DMS114 treated with DMSO at 0.1 percent for 48 hours (cell line): ENCODE data around the gene MTRFR.
A peak's percentile ranks its signal among the peaks of the same experiment; 100 is the strongest.
"Not testable (repeated sequence)": the region's sequence is repeated elsewhere in the genome, so short reads cannot be mapped to it uniquely, and the experiment has no call there.

Experiments
- DNase-seq: peaks from one replicate; lab custom pipeline; 2025; ENCODE audit not compliant: unreplicated experiment; lab: John Stamatoyannopoulos, UW

The MTRFR gene

DNA sequence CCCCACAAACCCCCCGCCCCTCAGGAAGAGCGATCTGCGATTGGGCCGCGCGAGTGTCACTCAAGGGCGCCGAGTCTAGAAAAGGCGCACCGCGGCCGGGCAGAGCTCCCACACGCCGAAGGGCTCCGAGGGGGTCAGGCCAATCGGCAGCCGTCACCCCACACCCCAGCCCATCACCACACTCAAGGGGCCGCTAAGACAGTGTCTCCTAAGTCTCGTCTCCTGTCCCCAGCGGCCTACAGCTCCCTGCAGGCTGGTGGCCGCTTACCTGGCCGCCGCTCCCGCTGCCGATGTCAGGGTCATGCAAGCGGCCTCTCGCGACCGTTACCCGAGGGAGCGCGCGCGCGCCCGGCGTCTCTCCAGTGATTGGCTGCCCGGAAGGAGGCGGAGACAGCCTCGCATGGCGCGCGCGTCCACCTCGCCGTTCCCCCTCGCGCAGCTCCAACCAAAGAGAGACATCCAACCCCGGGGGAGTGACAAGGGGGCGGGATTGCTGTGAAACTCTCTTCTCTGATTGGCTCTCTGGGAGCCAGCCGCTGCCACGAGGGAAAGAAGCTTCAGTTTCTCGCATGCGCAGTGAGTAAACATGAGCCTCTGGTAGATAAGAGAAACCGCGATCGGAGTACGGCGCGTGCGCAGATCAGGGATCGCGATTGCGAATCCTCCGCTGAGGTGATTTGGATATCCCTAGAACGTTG, at the start of gene MTRFR, which contains the start of gene MPHOSPH9:
Gene MTRFR, plus strand, starts transcription at position 630 of the 698 bp plus-strand sequence. CDS start 20,239 bp downstream, outside the sequence.
Gene MPHOSPH9, minus strand, starts transcription at position 335 of the 698 bp plus-strand sequence. CDS start 2,777 bp downstream, outside the sequence.
- DNase-seq = peak; percentile 99

DNA sequence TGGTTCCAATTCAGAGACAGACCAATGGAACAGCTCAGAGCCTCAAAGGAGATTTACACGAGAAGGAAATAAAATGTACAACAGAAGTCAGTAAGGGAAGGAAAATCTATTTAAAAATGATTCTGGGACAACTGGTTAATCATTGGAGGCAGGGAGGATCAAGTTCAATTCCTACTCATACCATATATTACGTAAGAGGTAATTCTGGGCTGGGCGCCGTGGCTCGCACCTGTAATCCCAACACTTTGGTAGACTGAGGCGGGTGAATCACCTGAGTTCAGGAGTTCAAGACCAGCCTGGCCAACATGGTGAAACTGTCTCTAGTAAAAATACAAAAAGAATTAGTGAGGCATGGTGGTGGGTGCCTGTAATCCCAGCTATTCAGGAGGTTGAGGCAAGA, 45.6 kb upstream of the MTRFR start:
- DNase-seq = no peak

- DNase-seq = no peak
Observed at GRCh38 chr12:123199936-123200335, 33.3 kb upstream of the MTRFR start.

DNA sequence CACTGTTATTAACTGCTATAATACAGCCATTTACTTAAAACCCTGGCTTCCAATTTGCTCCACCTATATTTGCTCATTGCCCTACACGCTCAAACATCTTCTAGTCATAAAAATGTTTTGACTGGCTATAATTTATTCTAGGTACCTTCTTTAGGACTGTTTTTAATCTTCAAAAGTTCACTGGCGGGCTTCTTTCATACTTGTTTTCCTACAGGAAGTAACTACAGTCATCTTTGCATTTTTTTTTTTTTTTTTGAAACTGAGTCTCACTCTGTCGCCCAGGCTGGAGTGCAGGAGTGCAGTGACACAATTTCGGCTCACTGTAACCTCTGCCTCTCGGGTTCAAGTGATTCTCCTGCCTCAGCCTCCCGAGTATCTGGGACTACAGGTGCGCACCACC, 32.8 kb upstream of the MTRFR start:
- no peak for DNase-seq

- DNase-seq = not testable (repeated sequence)
Observed at GRCh38 chr12:123206794-123207193, 26.4 kb upstream of the MTRFR start.

DNA sequence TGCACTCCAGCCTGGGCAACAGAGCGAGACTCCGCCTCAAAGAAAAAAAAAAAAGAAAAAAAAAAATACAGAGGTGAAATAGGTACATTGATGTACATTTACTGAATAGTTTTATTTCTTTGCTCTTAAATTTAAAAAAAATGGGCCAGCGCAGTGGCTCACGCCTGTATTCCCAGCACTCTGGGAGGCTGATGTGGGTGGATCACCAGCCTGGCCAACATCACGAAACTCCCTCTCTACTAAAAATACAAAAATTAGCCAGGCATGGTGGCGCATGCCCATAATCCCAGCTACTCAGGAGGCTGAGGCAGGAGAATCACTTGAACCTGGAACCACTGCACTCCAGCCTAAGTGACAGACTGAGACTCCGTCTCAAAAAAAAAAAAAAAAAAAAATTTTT, 25.4 kb upstream of the MTRFR start:
- DNase-seq = not testable (repeated sequence)

GRCh38 chr12:123223241-123223668, 10.0 kb upstream of the MTRFR start:
- no peak for DNase-seq

GRCh38 chr12:123225443-123225842, 7.8 kb upstream of the MTRFR start:
- no peak for DNase-seq

DNA sequence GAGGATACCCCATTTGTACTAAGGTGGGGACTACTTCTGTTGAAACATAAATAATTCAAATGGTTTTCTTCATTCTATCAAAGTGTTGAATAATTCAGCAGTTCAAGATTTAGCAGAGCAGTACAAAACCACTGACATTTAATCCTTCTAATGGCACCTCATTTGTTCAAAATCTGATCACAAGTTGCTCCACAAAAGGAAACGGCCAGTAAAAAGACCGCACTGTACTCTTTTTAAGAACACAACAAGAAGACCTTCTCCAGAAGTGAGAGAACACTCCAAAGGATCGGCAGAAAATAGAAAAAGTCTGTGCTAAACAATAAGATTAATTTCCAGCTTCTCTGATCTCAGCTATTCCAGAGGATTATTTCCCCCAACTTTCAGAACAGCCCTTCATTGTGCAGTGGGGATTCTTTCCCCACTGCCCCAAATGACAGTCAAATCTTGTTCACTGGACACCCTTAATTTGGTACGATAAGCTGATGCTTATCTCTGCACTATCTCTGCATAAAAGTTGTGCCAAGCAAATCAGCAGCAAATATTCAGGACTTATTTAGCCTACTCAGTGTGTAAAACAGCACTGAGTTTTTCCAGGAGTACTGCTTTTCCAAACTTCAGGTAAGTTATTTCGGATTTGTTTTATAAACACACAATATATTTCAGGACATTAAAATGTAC, 5.5 kb upstream of the MTRFR start:
- DNase-seq = no peak

DNA sequence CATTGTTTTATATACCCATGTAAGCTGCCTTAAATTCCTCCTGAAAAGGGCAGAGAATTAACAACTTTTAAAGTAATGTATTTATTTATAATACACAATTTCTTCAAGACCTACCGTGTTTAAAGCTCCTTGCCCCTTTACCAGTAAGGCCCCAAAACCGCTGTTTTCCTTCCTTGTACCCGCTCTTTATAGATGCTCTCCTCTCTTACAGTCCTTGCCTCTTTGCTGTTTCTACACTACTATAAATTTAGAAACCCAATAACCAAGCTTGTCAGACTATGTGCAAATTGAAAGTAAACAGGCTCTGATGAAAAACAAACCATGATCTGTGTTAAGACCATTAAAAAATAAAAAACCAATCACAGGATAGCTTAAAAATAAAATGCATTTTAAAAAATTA, 4.2 kb upstream of the MTRFR start:
- no peak for DNase-seq

DNA sequence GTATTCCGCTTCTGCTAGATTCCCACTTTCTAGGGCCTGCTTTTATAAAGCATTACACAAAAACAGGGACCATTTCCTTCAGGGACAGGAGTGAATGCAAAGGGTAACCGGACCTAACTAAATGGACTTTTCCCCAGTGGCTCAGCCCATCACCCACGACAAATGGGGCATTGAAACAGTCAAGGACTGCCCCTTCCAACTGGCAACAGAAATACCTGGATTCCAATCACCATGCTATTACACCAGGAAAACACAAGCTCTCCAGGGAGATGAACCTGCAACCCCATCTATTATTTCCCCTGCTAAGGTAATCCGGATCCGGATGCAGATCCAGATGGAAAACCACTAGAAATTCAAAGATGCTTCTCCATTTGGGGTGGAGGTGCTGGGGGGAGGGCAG, 1.3 kb upstream of the MTRFR start:
- no peak for DNase-seq

DNA sequence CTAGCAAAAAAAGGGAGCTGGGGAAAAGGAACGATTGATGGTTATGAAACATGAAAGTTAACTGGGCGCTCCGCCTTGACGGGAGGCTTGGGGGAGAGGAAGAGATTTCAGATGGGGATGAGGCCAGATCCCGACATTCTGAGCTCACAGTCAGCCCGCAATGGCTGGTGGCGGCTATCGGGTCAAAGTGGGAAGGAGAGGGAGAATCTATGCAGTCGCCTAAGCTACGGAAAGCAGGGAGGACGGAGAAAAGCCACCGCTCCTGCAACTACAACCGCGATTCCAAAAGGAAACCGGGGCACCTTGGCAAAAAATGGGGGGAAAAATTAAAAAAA, 797 bp upstream of the MTRFR start:
- DNase-seq = no peak

DNA sequence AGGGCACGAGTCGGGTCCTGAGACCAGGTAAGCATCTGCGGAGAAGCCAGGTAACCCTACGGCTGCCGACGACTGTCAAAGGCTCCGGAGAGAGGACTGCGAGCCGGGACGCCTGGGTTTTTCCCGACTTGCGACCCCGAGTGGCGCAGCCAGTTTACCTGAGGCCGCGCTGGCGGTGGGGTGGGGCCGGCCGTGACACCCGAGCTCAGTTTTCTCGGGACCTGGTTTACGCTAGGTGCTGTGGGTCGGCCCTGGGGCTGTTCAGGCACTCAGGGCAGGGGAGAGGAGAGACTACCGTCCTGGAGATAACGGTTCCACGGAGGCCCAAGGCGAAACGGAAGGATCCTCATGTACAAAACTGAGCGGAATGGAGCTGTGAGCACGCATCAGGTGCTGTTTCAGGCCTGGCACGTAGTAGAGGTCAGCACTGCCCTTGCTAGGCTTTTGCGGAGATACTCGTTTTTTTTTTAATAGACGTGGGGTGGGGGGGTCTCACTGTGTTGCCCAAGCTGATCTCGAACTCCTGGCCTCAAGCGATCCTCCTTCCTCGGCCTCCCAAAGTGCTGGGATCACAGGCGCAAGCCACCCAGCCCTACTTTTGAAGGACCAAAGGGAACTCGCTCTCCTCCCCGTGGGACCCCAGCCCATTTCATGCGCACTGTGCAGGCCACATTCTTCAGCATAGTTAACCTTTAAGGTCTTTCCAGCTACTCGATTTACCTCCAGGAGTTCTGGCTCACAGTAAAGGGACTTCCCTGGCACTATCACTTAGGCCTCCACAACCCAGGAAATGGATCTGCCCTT, 471 bp downstream of the MTRFR start:
- no peak for DNase-seq

GRCh38 chr12:123237646-123238329, 4.6 kb downstream of the MTRFR start:
- DNase-seq = peak; percentile 56

DNA sequence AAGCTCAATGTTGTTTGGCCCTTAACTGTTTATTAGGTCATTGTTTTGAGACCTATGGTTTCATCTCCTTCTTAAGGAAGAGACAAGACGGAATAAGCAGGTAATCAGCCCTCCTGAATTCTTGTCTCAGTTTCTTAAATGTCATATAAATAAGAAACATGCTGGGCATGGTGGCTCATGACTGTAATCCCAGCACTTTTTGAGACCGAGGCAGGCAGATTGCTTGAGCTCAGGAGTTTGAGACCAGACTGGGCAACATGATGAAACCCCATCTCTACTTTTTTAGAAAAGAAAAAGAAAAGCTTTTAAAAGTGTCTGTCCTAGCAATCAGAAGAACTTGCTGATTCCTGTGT, 5.1 kb downstream of the MTRFR start:
- DNase-seq = no peak

- DNase-seq = no peak
Observed at GRCh38 chr12:123238961-123239360, 5.7 kb downstream of the MTRFR start.

GRCh38 chr12:123242116-123242904, 9.1 kb downstream of the MTRFR start:
- no peak for DNase-seq

DNA sequence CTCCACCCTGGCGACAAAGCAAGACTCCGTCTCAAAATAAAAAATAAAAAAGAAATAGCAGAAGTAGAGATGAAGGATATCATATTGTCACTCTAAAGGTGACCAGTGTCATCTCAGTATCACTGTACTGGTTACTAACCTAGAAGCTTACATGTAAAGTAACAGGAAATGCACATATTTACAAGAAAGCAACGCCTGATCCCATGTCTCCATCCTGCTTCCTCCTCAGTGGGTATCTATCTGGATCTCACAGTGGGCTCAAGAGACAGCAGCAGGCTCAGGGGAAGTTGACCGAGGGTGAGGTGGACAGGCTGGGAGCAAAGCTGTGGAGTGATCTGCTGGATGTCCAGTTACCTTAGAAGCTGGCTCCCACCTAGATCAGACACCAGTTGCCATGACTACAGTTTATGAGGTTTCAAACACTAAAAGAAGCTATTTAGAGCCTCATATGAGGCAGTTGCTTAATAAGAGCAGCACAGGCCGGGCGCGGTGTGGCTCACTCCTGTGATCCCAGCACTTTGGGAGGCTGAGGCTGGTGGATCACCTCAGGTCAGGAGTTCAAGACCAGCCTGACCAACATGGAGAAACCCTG, 10.5 kb downstream of the MTRFR start:
- no peak for DNase-seq

GRCh38 chr12:123245678-123246077, 12.4 kb downstream of the MTRFR start:
- DNase-seq = no peak

DNA sequence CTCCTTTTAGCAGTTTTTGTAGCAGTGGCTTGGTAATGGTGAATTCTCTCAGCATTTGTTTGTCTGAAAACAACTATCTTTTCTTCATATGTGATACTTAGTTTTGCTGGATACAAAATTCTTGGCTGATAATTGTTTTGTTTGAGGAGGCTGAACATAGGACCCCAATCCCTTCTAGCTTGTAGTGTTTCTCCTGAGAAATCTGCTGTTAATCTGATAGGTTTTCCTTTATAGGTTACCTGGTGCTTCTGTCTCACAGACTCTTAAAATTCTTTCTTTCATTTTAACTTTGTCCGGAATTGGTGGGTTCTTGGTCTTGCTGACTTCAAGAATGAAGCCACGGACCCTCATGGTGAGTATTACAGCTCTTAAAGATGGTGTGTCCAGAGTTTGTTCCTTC, 14.9 kb downstream of the MTRFR start:
- not testable (repeated sequence) for DNase-seq
